Osteocyte (in vitro differentiated cells): ENCODE measurements around the gene NPHS1. TPM values are rescaled to one million over a fixed set of nuclear protein-coding genes. Genes with fewer than 3 reads are reported as not detected.

Experiments used
- DNase-seq: peaks from one replicate; pipeline ENCODE4 v3.0.0; 2021; ENCODE audit warnings: mixed read lengths; ENCODE audit not compliant: unreplicated experiment; ENCODE audit errors: extremely low spot score
- H3K27ac Mint-ChIP-seq: one replicate; pipeline ENCODE4 v1.8.0; 2021; ENCODE audit warnings: mild to moderate bottlenecking, mixed read lengths; ENCODE audit not compliant: unreplicated experiment
- H3K27me3 Mint-ChIP-seq: one replicate; pipeline ENCODE4 v1.8.0; 2021; ENCODE audit warnings: mixed read lengths; ENCODE audit not compliant: unreplicated experiment
- H3K36me3 Mint-ChIP-seq: one replicate; pipeline ENCODE4 v1.8.0; 2021; ENCODE audit warnings: mixed read lengths; ENCODE audit not compliant: unreplicated experiment
- H3K4me1 Mint-ChIP-seq: one replicate; pipeline ENCODE4 v1.8.0; 2021; ENCODE audit warnings: mixed read lengths; ENCODE audit not compliant: unreplicated experiment
- H3K4me3 Mint-ChIP-seq: one replicate; pipeline ENCODE4 v1.8.0; 2021; ENCODE audit warnings: mild to moderate bottlenecking, moderate library complexity, mixed read lengths; ENCODE audit not compliant: unreplicated experiment
- H3K9me3 Mint-ChIP-seq: one replicate; pipeline ENCODE4 v1.8.0; 2021; ENCODE audit warnings: mixed read lengths; ENCODE audit not compliant: unreplicated experiment
- CTCF ChIP-seq: fragments of 200-600 bp; sonication (generic); IDR thresholded peaks from 2 replicates; pipeline ENCODE4 v1.5.0; 2021; ENCODE audit warnings: antibody characterized with exemption, mild to moderate bottlenecking, moderate library complexity
- total RNA-seq: library from RNA; stranded (reverse); gene quantifications from 2 replicates; pipeline ENCODE4 v1.2.1, GENCODE V29; 2021

NPHS1 gene
- total RNA-seq, 1 donor from 2014 or later, result not detected

GRCh38 chr19:35792312-35792711 lies 60.0 kb downstream of the NPHS1 start:
- DNase-seq, result no peak
- no peaks in the 10 kb centered on the region for H3K9me3 Mint-ChIP-seq
- H3K27me3 Mint-ChIP-seq, result no peaks in the 10 kb centered on the region
- no peak for TF ChIP-seq CTCF
- no peak overlapping the region for H3K4me3 Mint-ChIP-seq
- H3K27ac Mint-ChIP-seq, result no peak overlapping the region
- H3K4me1 Mint-ChIP-seq, result no peaks in the 10 kb centered on the region
- no peaks in the 10 kb centered on the region for H3K36me3 Mint-ChIP-seq

GRCh38 chr19:35791814-35792279 lies 60.5 kb downstream of the NPHS1 start:
- no peaks in the 10 kb centered on the region for H3K9me3 Mint-ChIP-seq
- H3K4me1 Mint-ChIP-seq, result no peaks in the 10 kb centered on the region
- no peak overlapping the region for H3K4me3 Mint-ChIP-seq
- H3K27me3 Mint-ChIP-seq, result no peaks in the 10 kb centered on the region
- H3K36me3 Mint-ChIP-seq, result no peaks in the 10 kb centered on the region
- H3K27ac Mint-ChIP-seq, result no peak overlapping the region
- no peak for TF ChIP-seq CTCF
- DNase-seq, result no peak

- Mint-ChIP-seq H3K27me3 (no peaks in the 10 kb centered on the region), H3K4me3 (no peak overlapping the region), H3K36me3 (no peaks in the 10 kb centered on the region), H3K4me1 (no peaks in the 10 kb centered on the region), H3K27ac (no peak overlapping the region), H3K9me3 (no peaks in the 10 kb centered on the region)
- no peak for DNase-seq
- no peak for TF ChIP-seq CTCF
Observed at GRCh38 chr19:35790981-35791813, 61.1 kb downstream of the NPHS1 start.

GRCh38 chr19:35789978-35790944 lies 62.0 kb downstream of the NPHS1 start:
- Mint-ChIP-seq H3K36me3 (no peaks in the 10 kb centered on the region), H3K4me3 (no peak overlapping the region), H3K27ac (no peak overlapping the region), H3K9me3 (no peaks in the 10 kb centered on the region), H3K4me1 (no peaks in the 10 kb centered on the region), H3K27me3 (no peaks in the 10 kb centered on the region)
- no peak for DNase-seq
- no peak for TF ChIP-seq CTCF
